SKM-1 (cell line): ENCODE data around the gene RAB30.
"Not testable (repeated sequence)": the region's sequence is repeated elsewhere in the genome, so short reads cannot be mapped to it uniquely, and the experiment has no call there.

Experiments used
- DNase-seq: peaks from one replicate; lab custom pipeline; 2025; ENCODE audit not compliant: unreplicated experiment; lab: John Stamatoyannopoulos, UW

Gene RAB30

DNA sequence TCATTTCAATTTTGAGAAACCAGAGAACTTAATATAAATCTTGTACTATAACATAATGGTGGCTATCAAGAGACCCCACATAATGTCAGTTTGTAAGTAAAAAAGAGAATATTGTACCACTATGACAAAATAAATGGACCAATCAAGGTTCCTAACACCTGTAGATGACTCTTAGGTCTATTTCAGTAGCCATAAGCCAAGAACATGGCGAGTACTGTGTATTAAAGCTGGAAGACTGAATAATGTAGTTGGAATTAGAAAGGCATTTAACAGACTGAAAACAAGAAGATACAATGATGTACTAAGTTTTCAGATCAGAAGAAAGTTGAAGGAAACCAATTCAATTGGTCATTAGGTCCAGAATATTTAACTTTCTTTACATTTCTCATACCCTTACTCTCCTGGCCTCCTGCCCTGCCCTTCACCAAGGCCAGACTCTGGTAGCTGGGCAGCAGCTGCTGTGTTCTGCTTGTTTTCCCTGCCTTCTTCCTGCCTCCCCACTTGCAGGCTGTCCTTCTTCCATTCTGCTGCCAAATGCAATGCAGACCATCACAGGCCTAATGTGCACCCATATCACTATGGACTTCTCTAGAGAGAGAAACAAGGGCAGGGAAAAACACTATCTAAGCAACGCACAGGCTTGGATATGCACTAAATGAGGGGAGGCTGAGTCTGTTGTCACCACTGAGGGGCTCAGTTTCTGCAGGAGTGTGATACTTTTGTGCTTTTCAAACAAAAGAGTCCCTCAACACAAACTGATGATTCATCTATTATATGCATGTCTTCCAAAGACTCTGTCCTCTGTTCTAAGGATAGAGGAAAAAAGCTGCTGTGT lies 60.1 kb downstream of the RAB30 start:
- no peak for DNase-seq

DNA sequence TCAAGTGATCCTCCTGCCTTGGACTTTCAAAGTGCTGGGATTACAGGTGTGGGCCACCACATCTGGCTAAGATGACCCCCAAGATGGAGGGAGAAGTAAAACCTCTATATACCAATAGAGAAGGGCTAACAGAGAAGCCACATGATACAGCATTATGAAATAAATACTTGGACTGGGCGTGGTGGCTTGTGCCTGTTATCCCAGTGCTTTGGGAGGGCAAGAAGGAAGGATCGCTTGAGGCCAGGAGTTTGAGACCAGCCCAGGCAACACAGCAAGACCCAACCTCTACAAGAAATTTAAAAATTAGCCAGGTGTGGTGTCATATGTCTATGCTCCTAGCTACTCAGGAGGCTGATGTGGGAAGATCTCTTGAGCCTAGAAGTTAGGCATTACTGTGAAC lies 61.7 kb downstream of the RAB30 start:
- DNase-seq, result no peak

DNA sequence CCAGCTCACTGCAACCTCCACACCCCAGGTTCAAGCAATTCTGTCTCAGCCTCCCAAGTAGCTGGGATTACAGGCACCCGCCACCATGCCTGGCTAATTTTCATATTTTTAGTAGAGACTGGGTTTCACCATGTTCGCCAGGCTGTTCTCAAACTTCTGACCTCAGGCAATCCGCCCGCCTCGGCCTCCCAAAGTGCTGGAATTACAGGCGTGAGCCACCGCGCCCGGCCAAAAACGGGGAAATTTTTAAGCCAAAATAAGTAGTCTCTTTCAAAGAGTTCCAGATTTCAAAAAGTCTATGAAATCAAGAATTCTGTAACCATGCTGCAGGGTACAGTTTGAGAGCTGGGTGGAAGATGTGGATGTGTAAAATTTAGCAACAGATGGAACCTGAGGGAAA lies 62.6 kb downstream of the RAB30 start:
- not testable (repeated sequence) for DNase-seq

DNA sequence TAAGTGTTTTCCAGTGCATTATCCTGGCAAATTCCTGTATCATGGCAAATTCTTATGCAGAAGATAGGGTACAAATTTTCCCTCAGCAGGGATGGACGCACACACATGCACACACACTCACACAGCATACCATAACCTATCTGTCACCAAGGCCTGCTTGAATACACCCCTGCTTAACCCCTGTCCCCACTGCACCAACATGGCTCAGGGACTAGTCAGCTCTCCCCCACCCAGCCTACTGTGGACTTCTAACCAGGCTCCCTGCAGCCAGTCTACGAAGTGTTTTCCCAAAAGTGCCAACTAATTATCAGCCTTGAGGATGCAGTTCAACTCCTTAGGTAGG lies 63.1 kb downstream of the RAB30 start:
- DNase-seq, result no peak

DNA sequence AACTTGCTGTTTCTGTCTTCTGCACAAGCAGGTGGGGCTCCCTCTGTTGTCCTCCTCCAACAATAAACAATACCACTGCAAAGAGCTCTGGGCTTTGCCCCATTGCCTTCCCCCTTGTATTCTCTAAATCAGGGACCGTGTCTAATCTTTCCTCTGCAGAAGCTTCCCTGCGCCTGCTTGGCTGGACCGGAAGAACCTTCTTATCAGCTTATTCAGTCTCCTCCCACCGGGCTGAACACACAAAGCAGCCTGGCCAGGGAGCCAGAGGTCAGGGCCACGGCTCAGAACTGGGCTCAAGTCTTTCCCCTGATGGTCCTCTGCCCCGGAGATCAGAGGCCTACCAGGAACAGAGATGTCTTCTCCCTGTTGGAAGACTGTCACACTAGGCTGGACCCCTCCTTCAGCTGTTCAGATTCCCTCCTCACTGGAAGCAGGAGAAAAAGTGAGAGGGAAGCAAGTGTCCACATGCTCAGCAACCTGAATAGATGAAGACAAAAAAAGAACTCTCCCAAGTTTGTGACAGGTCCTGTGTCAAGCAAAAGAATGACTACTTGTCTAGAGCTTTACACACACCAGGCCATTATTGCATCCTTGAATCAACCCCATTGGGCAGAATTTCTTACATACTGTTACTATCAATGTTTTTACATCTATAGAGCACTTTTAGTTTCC lies 63.7 kb downstream of the RAB30 start:
- no peak for DNase-seq

DNA sequence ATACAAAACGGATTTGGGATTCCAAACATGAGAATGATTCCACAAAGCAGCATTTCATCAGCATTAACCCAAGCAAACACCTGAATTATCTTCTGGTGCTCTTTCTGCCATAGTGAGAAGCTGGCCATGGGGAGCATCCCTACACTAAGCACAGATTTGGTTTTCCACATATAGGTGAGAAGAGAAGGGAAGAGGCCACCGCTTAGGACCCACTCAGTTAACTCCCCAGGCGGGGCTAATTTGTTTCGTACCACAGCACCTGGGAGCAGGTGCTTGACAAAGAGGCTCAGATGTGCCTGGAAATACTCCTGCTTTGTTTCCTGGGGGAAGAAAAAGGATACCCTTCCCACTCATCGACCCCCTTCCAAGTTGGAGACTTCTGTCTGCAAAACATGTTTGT lies 64.2 kb downstream of the RAB30 start:
- no peak for DNase-seq

DNA sequence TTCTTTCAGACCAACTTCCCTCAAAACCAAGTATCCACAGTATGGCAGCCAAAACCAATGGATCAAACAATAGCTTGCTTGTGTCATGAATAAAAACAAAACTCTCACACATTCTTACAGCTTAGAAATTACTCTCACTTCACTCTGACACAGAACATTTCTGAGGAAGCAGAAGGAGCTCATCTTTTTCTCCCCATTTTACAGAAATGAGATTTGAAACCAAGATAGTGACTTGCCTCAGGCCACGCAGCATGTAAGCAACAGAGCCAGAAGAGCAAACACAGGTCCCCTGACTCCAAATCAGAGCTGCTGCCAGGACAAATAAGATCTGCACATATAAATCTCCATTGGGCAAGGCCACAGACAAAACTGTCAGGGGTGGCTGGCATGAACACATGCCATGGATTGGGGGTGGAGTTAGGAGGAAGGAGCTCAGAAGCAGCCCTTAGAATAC lies 64.8 kb downstream of the RAB30 start:
- DNase-seq, result no peak

DNA sequence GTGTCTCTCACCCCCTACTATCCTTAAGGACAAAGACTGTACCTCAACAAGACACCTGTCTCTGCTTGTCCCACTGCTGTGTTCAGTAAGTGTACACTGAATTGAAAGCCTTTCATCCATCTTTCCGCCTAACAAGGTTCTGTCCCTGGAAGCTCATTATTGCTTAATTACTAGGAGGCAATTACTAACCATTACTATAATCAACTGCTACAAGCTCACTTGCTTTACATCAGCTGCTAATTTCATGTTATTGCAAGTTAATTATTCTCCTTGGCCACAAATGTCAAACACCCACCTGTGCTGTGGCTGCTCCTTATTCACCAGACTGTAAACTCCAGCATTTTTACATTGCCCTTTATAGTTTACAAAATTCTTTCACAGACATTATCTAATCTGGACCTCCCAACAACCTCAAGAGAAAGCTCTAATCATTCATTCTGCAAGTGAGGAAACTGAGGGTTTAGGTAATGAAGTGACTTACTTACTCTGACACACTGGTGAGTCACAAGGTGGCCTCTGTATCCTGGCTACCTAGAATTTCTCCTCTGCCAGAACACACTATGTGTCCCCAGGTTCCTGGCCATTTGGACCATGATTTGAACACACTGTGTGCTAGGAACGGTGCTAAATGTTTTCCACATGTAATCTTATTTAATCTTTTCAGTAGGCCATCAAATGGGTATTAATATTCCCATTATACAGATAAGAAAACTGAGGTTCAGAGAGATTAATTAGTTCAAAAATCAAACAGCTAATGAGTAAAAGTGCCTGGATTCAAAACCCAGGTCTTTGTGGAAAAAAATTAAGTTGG lies 66.7 kb downstream of the RAB30 start:
- DNase-seq, result no peak

DNA sequence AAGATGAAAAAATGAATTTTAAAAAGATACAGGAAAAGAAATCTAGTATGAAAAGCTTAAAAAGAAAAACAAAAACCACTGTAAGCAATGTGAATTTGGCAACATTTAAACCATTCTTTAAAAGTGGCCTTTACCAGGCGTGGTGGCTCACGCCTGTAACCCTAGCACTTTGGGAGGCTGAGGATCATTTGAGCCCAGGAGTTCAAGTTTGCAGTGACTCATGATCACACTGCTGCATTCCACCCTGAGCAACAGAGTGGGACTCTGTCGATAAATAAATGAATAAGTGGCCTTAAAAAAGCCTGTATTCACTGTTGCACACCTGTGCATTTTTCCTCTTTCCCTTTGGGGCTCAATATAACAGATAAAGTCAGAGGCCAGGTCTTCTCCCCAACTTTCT lies 69.2 kb downstream of the RAB30 start:
- no peak for DNase-seq

DNA sequence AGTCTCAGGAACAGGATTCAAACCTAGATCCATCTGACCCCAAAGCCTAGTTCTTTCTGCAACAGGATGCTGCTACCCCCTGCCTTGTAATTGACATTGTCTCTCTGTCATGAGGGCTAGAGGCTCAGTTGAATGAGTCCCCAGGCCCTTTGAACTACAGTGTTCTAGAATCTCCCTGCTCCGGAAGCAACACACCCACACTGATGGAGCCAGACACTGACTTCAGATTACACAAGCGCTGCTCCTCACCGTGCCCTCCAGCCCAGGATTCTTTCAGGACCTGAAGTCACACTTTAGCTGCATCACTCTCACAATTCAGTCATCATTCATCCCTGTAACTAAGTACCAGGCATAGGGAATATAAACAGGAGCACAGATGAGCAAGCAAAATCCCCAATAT lies 69.6 kb downstream of the RAB30 start:
- no peak for DNase-seq

DNA sequence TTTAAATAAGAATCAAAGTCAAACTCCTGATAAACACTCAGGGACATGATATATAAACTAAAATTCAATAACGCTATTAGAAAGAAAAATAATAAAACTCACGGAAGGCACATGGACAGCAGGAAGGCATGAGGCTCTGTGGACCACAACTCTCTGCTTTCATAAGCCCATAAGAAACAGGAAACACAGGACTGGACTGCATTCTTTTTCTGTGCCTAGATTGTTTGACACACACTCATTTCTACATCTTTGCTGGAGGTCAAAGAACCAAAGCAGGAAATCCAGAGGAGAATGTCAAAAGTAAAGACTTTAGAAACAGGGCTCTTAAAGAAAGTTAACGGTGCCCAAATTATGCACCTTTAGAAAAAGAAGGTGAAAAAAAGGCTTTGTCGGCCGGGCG lies 71.3 kb downstream of the RAB30 start:
- DNase-seq, result no peak

DNA sequence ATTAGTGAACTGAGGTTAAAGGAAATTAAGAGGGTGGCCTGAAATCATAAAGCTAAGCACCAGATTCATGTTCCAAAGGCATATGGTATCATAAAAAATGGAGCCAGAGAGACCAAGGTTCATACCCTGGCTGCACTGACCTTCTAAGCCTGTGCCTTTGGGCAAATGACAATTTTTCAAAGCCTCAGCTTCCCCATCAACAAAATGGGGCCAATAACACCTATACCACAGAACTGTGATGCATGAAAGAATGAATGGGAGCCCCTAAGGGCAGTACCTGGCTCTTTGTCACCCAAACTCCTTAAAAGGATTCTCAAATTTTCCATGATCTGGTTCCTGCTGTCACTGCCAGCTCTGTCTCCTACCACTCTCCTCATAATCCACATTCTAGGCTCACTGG lies 72.5 kb downstream of the RAB30 start:
- DNase-seq, result no peak

DNA sequence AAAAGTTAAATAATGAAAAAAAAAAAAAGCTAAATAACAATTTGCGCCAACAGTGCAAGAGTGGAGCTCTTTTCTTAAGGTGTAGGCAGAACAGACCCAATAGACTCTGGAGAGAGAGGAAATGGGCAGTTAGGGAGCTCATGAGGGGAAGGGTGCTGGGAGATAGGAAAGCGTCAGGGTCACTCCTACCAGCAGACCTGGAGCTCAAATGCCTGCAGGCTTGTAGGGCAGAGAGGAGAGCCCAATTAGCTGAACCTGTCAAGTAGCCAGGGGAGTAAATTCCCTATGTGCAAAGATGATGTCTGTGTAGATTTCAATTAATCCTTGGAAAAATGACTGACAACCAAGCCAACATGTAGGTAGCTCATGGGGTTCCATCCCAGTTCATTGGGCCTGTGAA lies 73.0 kb downstream of the RAB30 start:
- DNase-seq, result no peak

DNA sequence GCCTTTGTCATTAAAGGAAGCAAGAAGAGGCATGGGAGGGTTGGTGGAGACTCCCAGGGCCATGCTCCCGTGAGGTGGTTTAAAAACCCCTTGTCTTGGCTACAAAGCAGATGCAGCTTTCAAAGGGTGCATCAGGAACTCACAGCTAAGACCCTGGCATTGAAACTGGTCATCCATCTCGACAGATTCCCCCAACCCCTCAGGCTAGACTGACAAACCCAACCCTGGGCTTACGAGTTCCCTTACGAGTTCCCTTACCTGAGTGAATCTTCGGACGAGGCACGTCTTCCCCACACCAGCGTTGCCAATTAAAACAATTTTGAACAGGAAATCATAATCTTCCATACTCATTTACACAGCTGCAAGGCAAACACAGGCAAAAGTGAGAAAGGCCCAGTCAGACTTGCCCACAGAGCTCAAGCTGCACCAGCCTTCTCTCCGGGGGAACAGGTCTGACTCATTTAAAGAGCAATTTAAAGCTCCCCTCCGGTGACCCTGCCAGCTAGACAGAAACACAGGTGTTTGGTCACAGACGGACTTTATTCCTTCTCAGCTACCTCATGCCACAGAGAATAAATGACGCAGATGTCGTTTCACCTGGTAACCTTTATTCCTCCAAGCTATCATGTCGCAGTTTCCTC lies 74.6 kb downstream of the RAB30 start:
- DNase-seq, result no peak

DNA sequence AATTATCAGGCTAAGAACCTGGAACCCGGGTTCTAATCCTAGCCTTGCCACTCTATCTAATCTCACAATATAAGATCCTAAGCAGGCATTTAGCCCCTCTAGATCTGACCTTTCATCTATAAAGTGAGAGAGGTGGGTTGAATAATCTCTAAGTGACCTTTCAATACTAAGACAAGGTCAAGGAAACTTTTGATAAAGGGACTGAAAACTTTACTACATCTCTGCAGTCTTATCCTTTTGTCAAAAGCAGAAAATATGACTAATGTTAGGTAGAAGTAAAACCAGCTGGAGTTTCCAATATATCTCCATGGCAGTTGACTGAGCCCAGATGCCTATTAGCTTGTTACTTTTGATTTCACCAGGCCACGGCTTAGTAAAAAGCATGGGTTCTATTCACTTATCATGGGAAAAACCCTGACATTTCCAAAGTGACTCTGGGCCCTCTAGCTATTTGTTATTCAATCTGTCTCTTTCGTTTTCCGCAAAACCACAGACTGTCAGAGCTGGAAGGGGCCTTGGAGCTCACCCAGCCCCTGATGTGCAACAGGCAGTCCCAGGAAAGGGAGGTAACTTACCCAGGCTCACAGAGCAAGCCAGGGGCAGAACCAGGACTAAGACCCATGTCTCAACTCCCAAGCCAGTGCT lies 75.8 kb downstream of the RAB30 start:
- DNase-seq, result no peak

DNA sequence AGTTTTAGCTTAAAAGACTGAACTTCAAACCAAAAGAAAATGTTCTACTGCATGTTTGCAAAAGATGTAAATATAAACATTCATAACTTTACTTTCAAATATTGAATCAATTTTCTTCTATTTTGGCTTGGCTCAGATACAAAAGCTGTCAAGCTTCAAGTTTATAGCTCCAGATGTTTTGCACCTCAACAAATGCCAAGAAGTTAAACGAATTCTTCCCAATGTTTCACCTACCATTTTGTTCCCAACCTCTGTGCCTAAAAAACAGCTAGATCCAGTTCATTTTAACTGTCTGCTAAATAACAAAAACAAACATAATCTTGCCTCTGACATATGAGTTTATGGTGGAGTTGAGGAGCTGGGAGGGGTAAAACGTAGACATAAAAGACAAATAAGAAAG lies 76.5 kb downstream of the RAB30 start:
- no peak for DNase-seq

DNA sequence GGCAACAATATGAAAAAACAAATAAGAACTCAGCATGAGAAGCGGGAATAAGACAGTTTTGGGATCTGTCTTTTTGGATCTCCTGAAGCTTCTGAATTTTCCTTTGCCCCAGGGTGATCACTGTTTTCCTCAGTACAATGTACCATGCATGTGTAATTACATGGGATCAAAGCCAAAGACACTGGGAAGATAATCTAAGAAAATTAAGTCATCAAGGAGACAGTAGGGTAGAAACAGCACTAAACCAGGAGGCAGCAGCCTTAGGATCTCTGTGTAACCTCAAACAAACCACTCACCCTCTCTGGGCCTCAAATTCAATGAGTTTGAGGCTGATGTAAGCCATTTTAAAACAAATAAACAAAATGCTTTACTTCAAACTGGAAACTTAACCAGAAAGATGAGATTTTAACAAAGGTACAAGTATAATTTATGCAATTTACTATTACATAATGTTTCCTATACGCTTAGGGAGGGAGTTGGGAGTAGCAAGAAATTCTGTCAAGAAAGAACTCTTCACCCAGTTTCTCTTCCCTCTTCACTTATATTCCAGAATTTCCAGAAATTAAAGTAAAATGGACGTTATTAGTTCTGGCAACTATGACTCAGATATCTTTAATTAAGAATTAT lies 77.0 kb downstream of the RAB30 start:
- DNase-seq, result no peak

DNA sequence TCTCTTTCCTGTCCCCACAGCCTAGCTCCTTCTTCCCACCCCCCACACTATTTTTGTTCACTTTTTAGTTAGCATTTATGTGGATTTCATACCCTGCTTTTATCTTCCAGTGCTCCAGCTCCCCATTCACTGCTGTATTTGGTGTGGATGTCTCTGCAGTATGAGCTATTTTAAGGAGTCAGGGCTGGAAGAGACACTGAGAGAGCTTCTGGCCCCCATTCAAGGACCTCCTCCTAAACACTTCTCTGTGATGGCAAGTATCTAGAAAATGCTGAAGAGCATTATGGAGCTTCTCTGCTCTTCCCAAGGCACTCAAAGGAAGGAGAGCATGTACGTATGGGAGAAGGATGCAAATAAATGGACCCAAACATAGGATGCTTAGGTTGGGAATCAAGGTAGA lies 79.5 kb downstream of the RAB30 start:
- no peak for DNase-seq

DNA sequence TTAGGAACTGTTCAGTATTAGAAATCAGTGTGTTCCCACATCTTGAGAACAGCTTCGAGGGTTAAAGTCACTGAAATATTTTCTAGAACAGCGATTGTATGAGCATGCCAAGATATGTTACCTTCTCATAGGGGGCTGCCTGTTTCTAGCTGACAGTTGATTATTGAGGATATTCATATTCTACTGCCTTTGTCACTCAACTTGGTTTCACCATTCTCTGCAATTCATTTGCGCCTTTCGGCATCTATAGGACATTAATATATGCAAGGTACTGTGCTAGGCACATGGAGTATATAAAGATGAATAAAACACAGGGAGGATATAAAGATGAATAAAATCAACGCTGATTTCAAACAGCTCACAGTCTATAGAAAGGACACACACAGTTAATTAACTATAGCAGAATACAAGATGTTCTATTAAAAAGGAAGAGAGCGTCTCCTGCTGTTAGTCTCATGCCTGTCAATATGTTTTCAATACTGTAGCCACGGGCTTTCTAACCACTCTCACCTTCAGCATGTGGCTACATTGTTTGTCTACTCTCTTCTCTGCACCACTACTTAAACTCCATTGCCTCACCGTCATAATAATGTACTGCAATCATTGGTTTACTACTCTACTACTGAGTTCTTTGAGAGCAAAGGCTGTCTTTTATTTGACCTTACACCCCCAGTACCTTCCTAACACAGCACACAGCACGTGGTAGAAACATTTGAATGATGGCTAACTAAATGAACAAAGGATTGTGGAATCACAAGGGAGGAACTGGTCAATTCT lies 81.9 kb downstream of the RAB30 start:
- no peak for DNase-seq
